IPS-18c (cell line): ENCODE data around the gene TBXT.
"Not testable (repeated sequence)": the region's sequence is repeated elsewhere in the genome, so short reads cannot be mapped to it uniquely, and the experiment has no call there.

Source experiments
- H3K4me3 ChIP-seq: 2 replicates; pipeline ENCODE4 v1.7.0; 2013; ENCODE audit warnings: low read depth, mild to moderate bottlenecking, low read length, moderate library complexity; ENCODE audit not compliant: insufficient read depth
- H3K9me3 ChIP-seq: one replicate; pipeline ENCODE4 v1.6.1; 2013; ENCODE audit warnings: mild to moderate bottlenecking, low read length, moderate library complexity; ENCODE audit not compliant: control insufficient read depth, insufficient read depth

The TBXT gene

GRCh38 chr6:166151798-166152197, 15.9 kb downstream of the TBXT start:
- peaks cover 2% of the 10 kb centered on the region for H3K9me3 ChIP-seq
- no peak overlapping the region for H3K4me3 ChIP-seq

DNA sequence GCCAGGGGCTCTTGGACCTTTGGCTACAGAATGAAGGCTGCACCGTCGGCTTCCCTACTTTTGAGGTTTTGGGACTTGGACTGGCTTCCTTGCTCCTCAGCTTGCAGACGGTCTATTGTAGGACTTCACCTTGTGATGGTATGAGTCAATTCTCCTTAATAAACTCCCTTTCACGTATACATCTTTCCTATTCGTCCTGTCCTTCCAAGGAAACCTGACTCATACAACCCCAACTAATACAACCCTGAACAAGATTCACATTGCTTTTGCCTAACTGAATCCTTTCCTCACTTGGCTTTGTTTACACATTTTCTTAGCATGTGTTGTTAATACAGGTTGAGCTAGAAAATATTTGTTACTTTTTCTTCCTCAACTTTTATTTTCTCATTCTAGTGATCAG, 21.9 kb downstream of the TBXT start:
- no peak overlapping the region for H3K4me3 ChIP-seq
- peaks cover 2% of the 10 kb centered on the region for H3K9me3 ChIP-seq

- Histone ChIP-seq H3K9me3 (no peaks in the 10 kb centered on the region), H3K4me3 (no peak overlapping the region)
Observed at GRCh38 chr6:166143011-166143410, 24.6 kb downstream of the TBXT start.

- H3K4me3 ChIP-seq: no peak overlapping the region
Observed at GRCh38 chr6:166127624-166128472, 39.8 kb downstream of the TBXT start.

DNA sequence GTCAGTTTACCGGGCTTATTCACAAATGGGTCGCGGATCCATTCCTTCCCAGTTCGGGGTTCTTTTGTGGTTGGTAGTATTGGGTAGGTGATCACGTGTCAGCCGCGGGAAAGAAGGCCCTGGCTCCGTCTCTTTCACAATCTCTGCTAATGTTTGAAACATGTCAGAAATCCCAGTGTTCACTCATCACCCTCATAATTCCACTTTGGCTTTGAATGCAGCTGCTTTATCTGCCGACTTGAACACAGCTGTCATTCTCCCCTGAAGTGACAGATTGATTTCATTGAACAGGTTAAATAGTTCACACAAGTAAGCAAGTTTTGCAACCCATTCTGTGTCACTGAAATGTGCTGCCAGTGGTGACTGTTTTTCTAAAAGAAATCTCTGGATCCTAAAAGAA, 44.5 kb downstream of the TBXT start:
- not testable (repeated sequence) for H3K9me3 ChIP-seq, H3K4me3 ChIP-seq

More at GRCh38 chr6:166127624-166128472, 39.8 kb downstream of the TBXT start:
- no peaks in the 10 kb centered on the region for H3K9me3 ChIP-seq

DNA sequence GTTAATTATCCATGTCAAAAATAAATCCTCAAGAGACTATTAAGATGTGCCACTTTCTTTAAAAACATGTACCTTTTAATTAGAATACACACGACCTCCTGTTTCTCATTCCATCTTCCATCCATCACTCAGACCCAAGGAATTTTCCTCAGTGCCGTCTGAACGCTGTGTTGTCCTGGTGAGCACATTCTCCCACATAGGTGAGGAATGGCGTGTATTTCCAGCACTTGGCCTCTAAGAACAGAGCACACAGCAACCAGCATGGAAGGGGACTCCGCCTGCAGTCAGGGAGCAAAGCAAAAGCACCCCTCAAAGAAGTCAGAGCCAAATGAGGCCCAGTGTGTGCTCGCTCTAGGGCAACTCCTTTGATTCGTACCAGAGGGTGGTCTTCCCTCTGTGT, 45.9 kb downstream of the TBXT start:
- Histone ChIP-seq H3K4me3 (no peak overlapping the region), H3K9me3 (no peaks in the 10 kb centered on the region)

GRCh38 chr6:166119116-166119911, 48.3 kb downstream of the TBXT start:
- Histone ChIP-seq H3K4me3 (no peak overlapping the region), H3K9me3 (no peaks in the 10 kb centered on the region)

GRCh38 chr6:166115609-166116008, 52.0 kb downstream of the TBXT start:
- no peak overlapping the region for H3K4me3 ChIP-seq
- H3K9me3 ChIP-seq: no peaks in the 10 kb centered on the region

GRCh38 chr6:166112580-166112979, 55.1 kb downstream of the TBXT start:
- Histone ChIP-seq H3K9me3 (no peaks in the 10 kb centered on the region), H3K4me3 (no peak overlapping the region)

GRCh38 chr6:166109608-166110007, 58.0 kb downstream of the TBXT start:
- no peak overlapping the region for H3K4me3 ChIP-seq
- no peaks in the 10 kb centered on the region for H3K9me3 ChIP-seq
